ENCODE results near the gene PIGZ. TPM values are rescaled to one million over a fixed set of nuclear protein-coding genes. Genes with fewer than 3 reads are reported as not detected.

The PIGZ gene
- total RNA-seq, 2 donors from 2014 or later: 63.7 to 126 TPM

- no peaks in the 10 kb centered on the region for H3K27me3 ChIP-seq
- intact Hi-C loops (cut with DNase I): no loop called here
Observed at GRCh38 chr3:196963631-196963953, 5.0 kb downstream of the PIGZ start.

GRCh38 chr3:196962930-196963630 lies 5.6 kb downstream of the PIGZ start:
- Histone ChIP-seq H3K36me3 (no peaks in the 10 kb centered on the region), H3K4me1 (peaks cover 13% of the 10 kb centered on the region), H3K9ac (ENCODE audit: low read depth in 2 of 2, low read length in 2 of 2) (peak overlapping the region in 1 of 2 donors; percentile 23), H3K27me3 (no peaks in the 10 kb centered on the region), H3K4me3 (no peak overlapping the region), H3K27ac (peak overlapping the region; percentile 93), H3K9me3 (no peaks in the 10 kb centered on the region)
- intact Hi-C loops (cut with DNase I): no loop called here
- no peak for TF ChIP-seq CTCF (IDR thresholded peaks at IDR 0.05)
- peak; percentile 9 for DNase-seq

More at GRCh38 chr3:196963631-196963953, 5.0 kb downstream of the PIGZ start:
- Histone ChIP-seq H3K27ac (peak overlapping the region; percentile 93), H3K4me3 (no peak overlapping the region), H3K4me1 (peaks cover 13% of the 10 kb centered on the region), H3K36me3 (no peaks in the 10 kb centered on the region), H3K9ac (ENCODE audit: low read depth in 2 of 2, low read length in 2 of 2) (peak overlapping the region in 1 of 2 donors; percentile 23), H3K9me3 (no peaks in the 10 kb centered on the region)
- no peak for TF ChIP-seq CTCF (IDR thresholded peaks at IDR 0.05)
- DNase-seq: no peak

GRCh38 chr3:196962108-196962929 lies 6.3 kb downstream of the PIGZ start:
- Histone ChIP-seq H3K9me3 (no peaks in the 10 kb centered on the region), H3K9ac (ENCODE audit: low read depth in 2 of 2, low read length in 2 of 2) (no peak overlapping the region), H3K36me3 (no peaks in the 10 kb centered on the region), H3K4me3 (no peak overlapping the region), H3K27me3 (no peaks in the 10 kb centered on the region), H3K4me1 (peaks cover 10% of the 10 kb centered on the region), H3K27ac (peak overlapping the region; percentile 93)
- intact Hi-C loops (cut with DNase I): no loop called here
- no peak for TF ChIP-seq CTCF (IDR thresholded peaks at IDR 0.05)
- peak; percentile 67 for DNase-seq

- Histone ChIP-seq H3K9ac (ENCODE audit: low read depth in 2 of 2, low read length in 2 of 2) (no peak overlapping the region), H3K36me3 (no peaks in the 10 kb centered on the region), H3K4me1 (no peaks in the 10 kb centered on the region), H3K4me3 (no peak overlapping the region), H3K9me3 (no peaks in the 10 kb centered on the region), H3K27me3 (no peaks in the 10 kb centered on the region), H3K27ac (no peak overlapping the region)
- TF ChIP-seq CTCF (IDR thresholded peaks at IDR 0.05): no peak
- intact Hi-C loops (cut with DNase I): no loop called here
- DNase-seq: no peak
Observed at GRCh38 chr3:196954832-196955231, 13.8 kb downstream of the PIGZ start.

- H3K9ac ChIP-seq (ENCODE audit: low read depth in 2 of 2, low read length in 2 of 2): no peak overlapping the region
- no peak overlapping the region for H3K4me3 ChIP-seq
- H3K27ac ChIP-seq: no peak overlapping the region
- intact Hi-C loops (cut with DNase I): no loop called here
- no peaks in the 10 kb centered on the region for H3K9me3 ChIP-seq
- DNase-seq: no peak
- H3K27me3 ChIP-seq: no peaks in the 10 kb centered on the region
- no peaks in the 10 kb centered on the region for H3K36me3 ChIP-seq
- TF ChIP-seq CTCF (IDR thresholded peaks at IDR 0.05): no peak
- H3K4me1 ChIP-seq: no peaks in the 10 kb centered on the region
Observed at GRCh38 chr3:196951371-196951770, 17.3 kb downstream of the PIGZ start.
